HFFc6 (cell line): ENCODE measurements around the gene NR1D2. TPM values are rescaled to one million over a fixed set of nuclear protein-coding genes. Genes with fewer than 3 reads are reported as not detected.

Source experiments
- DNase-seq: peaks from one replicate; pipeline ENCODE4 v3.0.0-alpha.2; 2018
- H3K27ac Mint-ChIP-seq: 2 replicates; pipeline ENCODE4 v1.8.0; 2020; ENCODE audit warnings: mild to moderate bottlenecking, mixed read lengths
- H3K27me3 Mint-ChIP-seq: 2 replicates; pipeline ENCODE4 v1.8.0; 2021; ENCODE audit warnings: mild to moderate bottlenecking, moderate library complexity, mixed read lengths; ENCODE audit not compliant: insufficient read depth
- H3K36me3 Mint-ChIP-seq: 2 replicates; pipeline ENCODE4 v1.8.0; 2021; ENCODE audit warnings: low read depth, mixed read lengths
- H3K4me1 Mint-ChIP-seq: 2 replicates; pipeline ENCODE4 v1.8.0; 2020; ENCODE audit warnings: low read depth, mixed read lengths
- H3K4me3 Mint-ChIP-seq: 2 replicates; pipeline ENCODE4 v1.8.0; 2020; ENCODE audit warnings: mild to moderate bottlenecking, moderate library complexity, mixed read lengths
- H3K9me3 Mint-ChIP-seq: 2 replicates; pipeline ENCODE4 v1.8.0; 2020; ENCODE audit warnings: mild to moderate bottlenecking, mixed read lengths
- CTCF ChIP-seq: fragments of 200-600 bp; sonication (generic); IDR thresholded peaks from 2 replicates; pipeline ENCODE4 v1.5.0; 2021; ENCODE audit warnings: antibody characterized with exemption, mild to moderate bottlenecking
- total RNA-seq, 6 experiments: library from RNA; stranded (reverse); fragmentation: NEBNext Ultra II Directional; extraction: Animal tissue kit (Norgen Biotek cat#: 25700); gene quantifications; 2 replicates in 1 of 6; 3 replicates in 5 of 6; pipeline ENCODE4 v1.2.3, GENCODE V29; 2021

The NR1D2 gene
- total RNA-seq, 6 experiments from 2014 or later: 36.0 to 43.7 (median 40.9) TPM

GRCh38 chr3:23960649-23961048 is 15.6 kb downstream of the NR1D2 start:
- no peak for DNase-seq
- Mint-ChIP-seq H3K27ac (no peak overlapping the region), H3K27me3 (peaks cover 3% of the 10 kb centered on the region), H3K4me1 (peaks cover 63% of the 10 kb centered on the region), H3K9me3 (no peaks in the 10 kb centered on the region), H3K36me3 (peaks cover 68% of the 10 kb centered on the region), H3K4me3 (no peak overlapping the region)
- TF ChIP-seq CTCF: no peak

- no peak for TF ChIP-seq CTCF
- Mint-ChIP-seq H3K27me3 (peaks cover 3% of the 10 kb centered on the region), H3K9me3 (no peaks in the 10 kb centered on the region), H3K4me1 (peaks cover 67% of the 10 kb centered on the region), H3K36me3 (peaks cover 68% of the 10 kb centered on the region), H3K4me3 (no peak overlapping the region), H3K27ac (no peak overlapping the region)
- DNase-seq: no peak
Measured at GRCh38 chr3:23961066-23961465, 16.0 kb downstream of the NR1D2 start.

- H3K4me1 Mint-ChIP-seq: peaks cover 73% of the 10 kb centered on the region
- no peak overlapping the region; the same call in 1 of the 2 replicates for H3K27ac Mint-ChIP-seq
- H3K4me3 Mint-ChIP-seq: no peak overlapping the region
- H3K27me3 Mint-ChIP-seq: peaks cover 3% of the 10 kb centered on the region
- no peak for TF ChIP-seq CTCF
- H3K9me3 Mint-ChIP-seq: no peaks in the 10 kb centered on the region
- H3K36me3 Mint-ChIP-seq: peaks cover 64% of the 10 kb centered on the region
- DNase-seq: no peak
Measured at GRCh38 chr3:23961913-23962312, 16.8 kb downstream of the NR1D2 start.

- Mint-ChIP-seq H3K36me3 (peaks cover 73% of the 10 kb centered on the region), H3K4me3 (no peak overlapping the region), H3K27me3 (peaks cover 3% of the 10 kb centered on the region), H3K4me1 (peaks cover 65% of the 10 kb centered on the region), H3K27ac (no peak overlapping the region), H3K9me3 (no peaks in the 10 kb centered on the region)
- DNase-seq: no peak
- TF ChIP-seq CTCF: no peak
Measured at GRCh38 chr3:23964537-23965235, 19.6 kb downstream of the NR1D2 start.

- Mint-ChIP-seq H3K27ac (no peak overlapping the region), H3K4me3 (no peak overlapping the region), H3K9me3 (no peaks in the 10 kb centered on the region), H3K27me3 (peaks cover 3% of the 10 kb centered on the region), H3K4me1 (peaks cover 56% of the 10 kb centered on the region), H3K36me3 (peaks cover 68% of the 10 kb centered on the region)
- DNase-seq: no peak
- TF ChIP-seq CTCF: no peak
Measured at GRCh38 chr3:23966328-23966727, 21.2 kb downstream of the NR1D2 start.
